Measurements from ENCODE around the gene NR1D2.

GRCh38 chr3:24025805-24026204, 80.7 kb downstream of the NR1D2 start:
- TF ChIP-seq YY1 (IDR thresholded peaks at IDR 0.05; ENCODE audit: insufficient read depth, insufficient read length) (no peak), SUZ12 (IDR thresholded peaks at IDR 0.05; ENCODE audit: extremely low read depth, insufficient read depth, insufficient read length) (no peak), ZNF274 (IDR thresholded peaks at IDR 0.05; ENCODE audit: low read depth, low read length) (no peak)

Data from NT2/D1 (cell line).